Mesothelial cell of epicardium (in vitro differentiated cells): ENCODE data around the gene PEX11G. TPM values are rescaled to one million over a fixed set of nuclear protein-coding genes. Genes with fewer than 3 reads are reported as not detected.

ENCODE experiments used
- DNase-seq, 2 experiments: peaks; one replicate each; pipeline ENCODE4 v3.0.0; 2021; ENCODE audit warnings: low spot score in 2 of 2; ENCODE audit not compliant: unreplicated experiment in 2 of 2
- H3K27ac Mint-ChIP-seq: 2 replicates; pipeline ENCODE4 v1.8.0; 2021; ENCODE audit warnings: mixed read lengths
- H3K27me3 Mint-ChIP-seq: 2 replicates; pipeline ENCODE4 v1.8.0; 2021; ENCODE audit warnings: low read depth, mixed read lengths
- H3K36me3 Mint-ChIP-seq: 2 replicates; pipeline ENCODE4 v1.8.0; 2021; ENCODE audit warnings: mixed read lengths
- H3K4me1 Mint-ChIP-seq: 2 replicates; pipeline ENCODE4 v1.8.0; 2021; ENCODE audit warnings: mixed read lengths
- H3K4me3 Mint-ChIP-seq: 2 replicates; pipeline ENCODE4 v1.8.0; 2021; ENCODE audit warnings: mild to moderate bottlenecking, moderate library complexity, mixed read lengths
- H3K9me3 Mint-ChIP-seq: 2 replicates; pipeline ENCODE4 v1.8.0; 2021; ENCODE audit warnings: mixed read lengths
- CTCF ChIP-seq: fragments of 200-600 bp; sonication (generic); IDR thresholded peaks from one replicate; pipeline ENCODE4 v1.5.0; 2021; ENCODE audit warnings: antibody characterized with exemption; ENCODE audit not compliant: unreplicated experiment
- total RNA-seq: library from RNA; stranded (reverse); gene quantifications from 3 replicates; pipeline ENCODE4 v1.2.1, GENCODE V29; 2021

PEX11G gene
- total RNA-seq, 1 donor from 2014 or later = 7.0 TPM

DNA sequence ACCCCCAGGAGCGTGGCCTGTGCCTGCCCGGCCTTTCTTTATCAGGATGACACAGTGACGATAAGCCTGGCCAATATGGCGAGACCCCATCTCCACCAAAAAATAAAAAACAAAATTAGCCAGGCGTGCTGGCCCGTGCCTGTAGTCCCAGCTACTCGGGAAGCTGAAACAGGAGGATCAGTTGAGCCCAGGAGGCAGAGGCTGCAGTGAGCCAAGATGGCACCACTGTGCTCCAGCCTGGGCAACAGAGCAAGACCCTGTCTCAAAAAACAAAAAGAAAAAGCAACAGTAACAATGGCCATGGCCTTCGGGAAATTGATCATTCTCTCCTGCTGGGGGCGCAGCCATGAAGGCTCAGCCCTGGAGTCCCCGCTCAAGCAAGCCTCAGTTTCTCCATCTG lies 11.1 kb downstream of the PEX11G start:
- peaks cover 4% of the 10 kb centered on the region for H3K36me3 Mint-ChIP-seq
- no peak for TF ChIP-seq CTCF

DNA sequence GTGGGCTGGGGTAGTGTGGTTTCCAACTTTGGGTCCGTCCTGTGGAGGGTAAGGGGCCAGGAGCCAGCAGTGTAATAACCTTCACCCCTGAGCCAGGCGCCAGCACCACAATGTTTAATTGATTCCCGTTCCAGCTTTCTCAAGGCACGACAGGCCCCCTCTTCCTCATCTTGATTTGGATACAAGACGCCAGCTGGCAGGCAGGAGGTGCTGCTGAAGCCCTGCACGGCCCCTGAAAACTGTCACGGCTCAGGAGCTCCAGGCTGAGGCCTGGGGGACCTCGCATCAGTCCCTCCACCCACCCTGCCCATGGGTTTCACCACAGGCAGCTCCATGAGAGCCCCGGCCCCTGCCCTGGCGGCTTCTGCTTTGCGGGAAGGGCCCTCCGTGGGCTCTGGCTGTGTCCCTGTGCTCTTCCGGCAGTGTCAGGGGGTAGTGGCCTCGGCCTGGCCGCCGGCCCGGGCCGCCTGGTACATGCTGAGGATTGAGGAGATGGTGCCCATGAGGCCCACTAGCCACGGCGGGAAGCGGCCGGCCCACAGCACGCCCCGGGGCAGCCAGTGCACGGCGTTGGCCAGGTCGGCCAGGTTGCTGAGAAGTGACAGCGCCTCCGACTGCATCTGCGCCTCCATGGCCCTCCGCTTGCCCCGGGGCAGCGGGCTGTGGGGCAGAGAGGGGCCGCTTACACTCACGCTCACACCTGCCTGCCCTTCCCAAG lies 11.9 kb downstream of the PEX11G start:
- Mint-ChIP-seq H3K9me3 (no peaks in the 10 kb centered on the region), H3K4me3 (no peak overlapping the region), H3K4me1 (peaks cover 12% of the 10 kb centered on the region), H3K27ac (no peak overlapping the region), H3K27me3 (no peaks in the 10 kb centered on the region), H3K36me3 (peaks cover 4% of the 10 kb centered on the region)
- DNase-seq = no peak
- TF ChIP-seq CTCF = no peak

More for the DNA sequence above, 11.1 kb downstream of the PEX11G start:
- H3K27me3 Mint-ChIP-seq = no peaks in the 10 kb centered on the region
- no peak overlapping the region for H3K27ac Mint-ChIP-seq
- H3K4me3 Mint-ChIP-seq = no peak overlapping the region
- DNase-seq = no peak
- peaks cover 12% of the 10 kb centered on the region for H3K4me1 Mint-ChIP-seq
- no peaks in the 10 kb centered on the region for H3K9me3 Mint-ChIP-seq

DNA sequence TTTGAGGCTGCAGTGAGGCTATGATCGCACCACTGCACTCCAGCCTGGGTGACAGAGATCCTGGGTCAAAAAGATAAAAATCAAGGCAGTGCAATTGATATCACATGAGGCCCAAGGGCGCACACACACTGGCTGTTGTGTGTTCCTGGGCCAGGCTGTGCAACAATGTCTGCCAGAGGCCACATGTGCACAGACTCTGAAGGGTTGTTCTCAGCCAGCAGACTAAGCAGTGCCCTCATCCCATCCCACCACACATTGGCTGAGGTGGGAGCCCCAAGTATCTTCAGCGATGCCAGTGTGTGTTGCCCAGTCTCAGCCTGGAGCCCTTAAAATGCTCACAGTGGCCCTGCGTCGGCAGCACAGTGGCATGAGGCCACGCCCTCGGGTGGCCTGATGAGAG lies 12.6 kb downstream of the PEX11G start:
- peaks cover 6% of the 10 kb centered on the region for H3K36me3 Mint-ChIP-seq
- H3K9me3 Mint-ChIP-seq = no peaks in the 10 kb centered on the region
- peaks cover 12% of the 10 kb centered on the region for H3K4me1 Mint-ChIP-seq
- no peak overlapping the region for H3K4me3 Mint-ChIP-seq
- H3K27me3 Mint-ChIP-seq = no peaks in the 10 kb centered on the region
- no peak for TF ChIP-seq CTCF
- no peak for DNase-seq
- no peak overlapping the region for H3K27ac Mint-ChIP-seq

- no peak for TF ChIP-seq CTCF
- Mint-ChIP-seq H3K4me1 (peaks cover 11% of the 10 kb centered on the region), H3K36me3 (peaks cover 6% of the 10 kb centered on the region), H3K4me3 (no peak overlapping the region), H3K27ac (no peak overlapping the region), H3K27me3 (no peaks in the 10 kb centered on the region), H3K9me3 (no peaks in the 10 kb centered on the region)
- no peak for DNase-seq
Measured at GRCh38 chr19:7475665-7476064, 13.2 kb downstream of the PEX11G start.

GRCh38 chr19:7471696-7472615 lies 16.9 kb downstream of the PEX11G start:
- peaks cover 6% of the 10 kb centered on the region for H3K36me3 Mint-ChIP-seq
- no peak overlapping the region for H3K4me3 Mint-ChIP-seq
- no peak for DNase-seq
- no peaks in the 10 kb centered on the region for H3K9me3 Mint-ChIP-seq
- H3K4me1 Mint-ChIP-seq = no peaks in the 10 kb centered on the region
- no peaks in the 10 kb centered on the region for H3K27me3 Mint-ChIP-seq
- H3K27ac Mint-ChIP-seq = no peak overlapping the region
- no peak for TF ChIP-seq CTCF
